Neural progenitor cell (in vitro differentiated cells): Measurements from ENCODE around the gene ANXA2R. TPM values are rescaled to one million over a fixed set of nuclear protein-coding genes. Genes with fewer than 3 reads are reported as not detected.
"Not testable (repeated sequence)": the region's sequence is repeated elsewhere in the genome, so short reads cannot be mapped to it uniquely, and the experiment has no call there.

Experiments used
- DNase-seq: peaks from one replicate; pipeline ENCODE4 v3.0.0-alpha.2; 2016; ENCODE audit warnings: low spot score
- H2AFZ ChIP-seq: fragments of 200-600 bp; sonication (generic); replicated peaks from 2 replicates; pipeline ENCODE4 v1.6.1; 2016; ENCODE audit warnings: antibody characterized with exemption
- H3F3A ChIP-seq: fragments of 200-600 bp; sonication (generic); 2 replicates; pipeline ENCODE4 v1.6.1; 2016; ENCODE audit warnings: antibody characterized with exemption, low read depth
- H3K27ac ChIP-seq: fragments of 200-600 bp; sonication (generic); 2 replicates; pipeline ENCODE4 v1.5.1; 2016; ENCODE audit warnings: mild to moderate bottlenecking
- H3K27me3 ChIP-seq: fragments of 200-600 bp; sonication (generic); 2 replicates; pipeline ENCODE4 v1.6.1; 2016; ENCODE audit warnings: mild to moderate bottlenecking, moderate library complexity
- H3K36me3 ChIP-seq: fragments of 200-600 bp; sonication (generic); 2 replicates; pipeline ENCODE4 v1.5.1; 2016
- H3K4me1 ChIP-seq: fragments of 200-600 bp; sonication (generic); 2 replicates; pipeline ENCODE4 v1.6.1; 2016; ENCODE audit warnings: mixed run types
- H3K4me2 ChIP-seq: fragments of 200-600 bp; sonication (generic); 2 replicates; pipeline ENCODE4 v1.6.1; 2016
- H3K4me3 ChIP-seq: fragments of 200-600 bp; sonication (generic); 2 replicates; pipeline ENCODE4 v1.5.1; 2016
- H3K79me2 ChIP-seq: fragments of 200-600 bp; sonication (generic); 2 replicates; pipeline ENCODE4 v1.6.1; 2016; ENCODE audit warnings: low read depth
- H3K9ac ChIP-seq: fragments of 200-600 bp; sonication (generic); 2 replicates; pipeline ENCODE4 v1.6.1; 2016
- H3K9me3 ChIP-seq: fragments of 200-600 bp; sonication (generic); 2 replicates; pipeline ENCODE4 v1.5.1; 2016; ENCODE audit warnings: low read depth
- H4K20me1 ChIP-seq: fragments of 200-600 bp; sonication (generic); 2 replicates; pipeline ENCODE4 v1.6.1; 2016; ENCODE audit warnings: low read depth
- H3K27ac Mint-ChIP-seq: 3 replicates; pipeline ENCODE4 v1.8.0; 2021; ENCODE audit warnings: mixed read lengths
- H3K27me3 Mint-ChIP-seq: 2 replicates; pipeline ENCODE4 v1.8.0; 2022; ENCODE audit warnings: low read depth, mild to moderate bottlenecking, inconsistent platforms, moderate library complexity, mixed read lengths; ENCODE audit not compliant: insufficient read depth
- H3K36me3 Mint-ChIP-seq: 3 replicates; pipeline ENCODE4 v1.8.0; 2021; ENCODE audit warnings: mixed read lengths
- H3K4me1 Mint-ChIP-seq: 3 replicates; pipeline ENCODE4 v1.8.0; 2021; ENCODE audit warnings: mixed read lengths
- H3K4me3 Mint-ChIP-seq: 3 replicates; pipeline ENCODE4 v1.8.0; 2021; ENCODE audit warnings: mild to moderate bottlenecking, moderate library complexity, mixed read lengths
- H3K9me3 Mint-ChIP-seq: 3 replicates; pipeline ENCODE4 v1.8.0; 2020; ENCODE audit warnings: mixed read lengths
- EZH2 ChIP-seq: fragments of 200-600 bp; sonication (generic); IDR thresholded peaks from 2 replicates; pipeline ENCODE4 v1.6.1; 2017; ENCODE audit warnings: antibody characterized with exemption, mild to moderate bottlenecking, moderate library complexity
- EZH2phosphoT487 ChIP-seq: fragments of 200-600 bp; sonication (generic); IDR thresholded peaks from 2 replicates; pipeline ENCODE4 v1.6.1; 2017; ENCODE audit warnings: antibody characterized with exemption
- total RNA-seq: library from RNA; depleted of rRNA; stranded (reverse); fragments of >200 nt; gene quantifications from 2 replicates; pipeline ENCODE4 v1.2.3, GENCODE V29; 2015; ENCODE audit warnings: low replicate concordance
- TF ChIP-seq, protein P1 (sequence below): fragments of 200-600 bp; sonication (generic); IDR thresholded peaks from 2 replicates; pipeline ENCODE4 v1.5.1; 2017; ENCODE audit warnings: antibody characterized with exemption, mild to moderate bottlenecking

The ANXA2R gene
- total RNA-seq, 1 donor from 2014 or later = 0.17 TPM

DNA sequence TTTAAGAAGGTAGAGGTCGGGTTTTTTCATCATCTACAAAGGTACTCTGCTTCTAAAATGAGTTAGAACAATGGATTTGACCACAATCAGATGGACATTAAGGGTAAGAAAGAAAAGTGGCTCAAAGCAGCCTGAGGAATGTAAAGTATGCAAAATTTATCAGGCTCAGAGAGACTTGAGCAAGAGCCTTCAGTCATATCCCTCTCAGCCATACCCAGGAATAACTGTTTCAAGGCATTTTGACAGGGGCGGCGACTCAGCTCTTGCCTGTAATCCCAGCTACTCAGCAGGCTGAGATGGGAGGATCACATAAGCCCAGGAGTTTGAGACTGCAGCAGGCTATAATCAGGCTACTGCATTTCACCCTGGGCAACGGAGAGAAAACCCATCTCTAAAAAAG lies 38.8 kb upstream of the ANXA2R start:
- TF ChIP-seq EZH2phosphoT487 (no peak), EZH2 (no peak)
- TF ChIP-seq, protein P1, sequence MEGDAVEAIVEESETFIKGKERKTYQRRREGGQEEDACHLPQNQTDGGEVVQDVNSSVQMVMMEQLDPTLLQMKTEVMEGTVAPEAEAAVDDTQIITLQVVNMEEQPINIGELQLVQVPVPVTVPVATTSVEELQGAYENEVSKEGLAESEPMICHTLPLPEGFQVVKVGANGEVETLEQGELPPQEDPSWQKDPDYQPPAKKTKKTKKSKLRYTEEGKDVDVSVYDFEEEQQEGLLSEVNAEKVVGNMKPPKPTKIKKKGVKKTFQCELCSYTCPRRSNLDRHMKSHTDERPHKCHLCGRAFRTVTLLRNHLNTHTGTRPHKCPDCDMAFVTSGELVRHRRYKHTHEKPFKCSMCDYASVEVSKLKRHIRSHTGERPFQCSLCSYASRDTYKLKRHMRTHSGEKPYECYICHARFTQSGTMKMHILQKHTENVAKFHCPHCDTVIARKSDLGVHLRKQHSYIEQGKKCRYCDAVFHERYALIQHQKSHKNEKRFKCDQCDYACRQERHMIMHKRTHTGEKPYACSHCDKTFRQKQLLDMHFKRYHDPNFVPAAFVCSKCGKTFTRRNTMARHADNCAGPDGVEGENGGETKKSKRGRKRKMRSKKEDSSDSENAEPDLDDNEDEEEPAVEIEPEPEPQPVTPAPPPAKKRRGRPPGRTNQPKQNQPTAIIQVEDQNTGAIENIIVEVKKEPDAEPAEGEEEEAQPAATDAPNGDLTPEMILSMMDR = no peak
- H3K4me1 Mint-ChIP-seq = no peaks in the 10 kb centered on the region

DNA sequence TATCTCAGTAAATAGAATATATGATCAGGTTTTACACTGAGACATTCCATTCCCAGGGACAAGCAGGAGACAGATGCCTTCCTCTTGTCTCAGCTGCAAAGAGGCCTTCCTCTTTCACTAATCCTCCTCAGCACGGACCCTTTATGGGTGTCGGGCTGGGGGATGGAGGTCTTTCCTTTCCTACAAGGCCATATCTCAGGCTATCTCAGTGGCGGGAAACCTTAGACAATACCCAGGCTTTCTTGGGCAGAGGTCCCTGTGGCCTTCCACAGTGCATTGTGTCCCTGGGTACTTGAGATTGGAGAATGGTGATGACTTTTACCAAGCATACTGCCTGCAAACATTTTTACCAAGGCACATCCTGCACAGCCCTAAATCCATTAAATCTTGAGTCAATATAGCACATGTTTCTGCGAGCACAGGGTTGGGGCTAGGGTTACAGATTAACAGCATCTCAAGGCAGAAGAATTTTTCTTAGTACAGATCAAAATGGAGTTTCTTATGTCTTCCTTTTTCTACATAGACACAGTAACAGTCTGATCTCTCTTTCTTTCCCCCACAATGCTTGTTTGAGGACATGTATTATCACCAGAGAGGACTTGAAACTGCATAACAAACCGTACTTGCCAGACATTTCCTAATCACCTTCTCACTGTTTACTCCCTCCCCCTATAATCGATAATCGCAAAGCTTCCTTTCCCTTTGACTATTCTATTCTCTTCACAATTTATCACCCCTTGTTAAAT lies 37.5 kb upstream of the ANXA2R start:
- not testable (repeated sequence) for H2AFZ ChIP-seq, H3K4me3 Mint-ChIP-seq, H3K4me1 ChIP-seq, H4K20me1 ChIP-seq, H3K79me2 ChIP-seq, H3K27ac ChIP-seq, H3K36me3 ChIP-seq, H3K27me3 Mint-ChIP-seq, H3F3A ChIP-seq, H3K4me1 Mint-ChIP-seq, H3K27ac Mint-ChIP-seq, H3K9ac ChIP-seq, H3K9me3 ChIP-seq, H3K27me3 ChIP-seq, H3K4me3 ChIP-seq, H3K4me2 ChIP-seq, H3K9me3 Mint-ChIP-seq, DNase-seq
- peaks cover 44% of the 10 kb centered on the region for H3K36me3 Mint-ChIP-seq

More for the DNA sequence above, 38.8 kb upstream of the ANXA2R start:
- H3K9ac ChIP-seq = no peak overlapping the region
- H3K9me3 ChIP-seq = no peaks in the 10 kb centered on the region
- H3K4me1 ChIP-seq = no peaks in the 10 kb centered on the region
- Mint-ChIP-seq H3K27ac (no peak overlapping the region), H3K36me3 (peaks cover 39% of the 10 kb centered on the region), H3K27me3 (no peaks in the 10 kb centered on the region), H3K9me3 (peaks cover 3% of the 10 kb centered on the region), H3K4me3 (no peak overlapping the region)
- H3K27me3 ChIP-seq = no peaks in the 10 kb centered on the region
- no peaks in the 10 kb centered on the region for H3K36me3 ChIP-seq
- no peak for DNase-seq
- H2AFZ ChIP-seq = no peak overlapping the region
- H3K27ac ChIP-seq = no peak overlapping the region
- no peak overlapping the region for H3K4me3 ChIP-seq
- H3K4me2 ChIP-seq = no peak overlapping the region
- no peaks in the 10 kb centered on the region for H3K79me2 ChIP-seq
- H4K20me1 ChIP-seq = no peaks in the 10 kb centered on the region
- H3F3A ChIP-seq = no peaks in the 10 kb centered on the region

DNA sequence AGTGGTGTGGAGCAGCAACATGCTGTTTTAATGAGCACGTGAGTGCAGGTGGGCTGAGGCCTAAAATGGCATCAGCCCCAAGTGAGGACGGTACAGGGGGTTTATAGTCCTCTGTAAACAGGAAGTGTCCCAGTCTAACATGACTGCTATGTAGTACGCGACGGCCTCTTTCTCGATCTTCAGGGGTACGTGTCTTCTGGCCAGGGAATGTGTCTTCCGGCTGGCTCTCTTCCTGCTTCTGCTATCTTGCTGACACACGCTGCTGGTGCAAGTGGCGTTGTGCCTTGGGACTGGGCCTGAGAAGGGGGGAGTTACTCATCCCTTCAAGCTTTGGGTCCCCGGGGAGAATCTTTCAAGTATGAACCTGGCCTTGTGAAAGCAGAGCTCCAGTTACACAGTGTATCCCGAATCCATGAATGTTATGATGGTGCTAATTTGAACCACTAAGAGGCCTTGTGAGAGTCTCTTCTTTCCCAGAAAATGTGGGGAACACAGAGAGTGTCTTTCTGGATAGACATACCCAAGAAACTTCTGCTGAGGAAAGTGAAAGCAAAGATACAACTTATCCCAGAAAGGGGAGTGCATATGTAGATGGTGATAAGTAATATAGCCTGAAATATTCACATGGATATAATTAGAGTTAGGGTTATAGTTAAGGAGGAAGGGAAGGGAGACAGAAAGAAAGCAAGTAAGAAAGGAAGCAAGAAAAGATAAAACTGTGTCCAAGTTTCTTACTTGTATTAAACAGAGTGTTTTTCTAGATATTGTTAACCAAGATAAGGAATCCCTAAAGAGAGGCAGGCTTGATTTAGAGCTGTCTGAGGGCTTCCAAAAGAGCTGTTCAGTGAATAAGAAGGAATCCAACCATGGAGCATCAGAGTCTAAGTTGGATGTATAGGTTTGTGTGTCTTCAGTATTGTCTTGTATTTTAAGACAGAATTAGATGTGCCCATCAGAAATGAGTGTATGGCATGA lies 35.5 kb upstream of the ANXA2R start:
- H3K36me3 Mint-ChIP-seq = peaks cover 43% of the 10 kb centered on the region
- no peak for TF ChIP-seq EZH2
- no peak overlapping the region for H3K27ac Mint-ChIP-seq
- Histone ChIP-seq H3K27ac (no peak overlapping the region), H3K79me2 (no peaks in the 10 kb centered on the region), H3F3A (no peaks in the 10 kb centered on the region), H3K9me3 (no peaks in the 10 kb centered on the region), H3K27me3 (no peaks in the 10 kb centered on the region), H3K4me3 (no peak overlapping the region), H4K20me1 (no peaks in the 10 kb centered on the region), H2AFZ (no peak overlapping the region), H3K4me2 (no peak overlapping the region), H3K36me3 (no peaks in the 10 kb centered on the region), H3K9ac (no peak overlapping the region), H3K4me1 (no peaks in the 10 kb centered on the region)
- H3K4me3 Mint-ChIP-seq = no peak overlapping the region
- H3K9me3 Mint-ChIP-seq = peaks cover 4% of the 10 kb centered on the region
- H3K4me1 Mint-ChIP-seq = no peaks in the 10 kb centered on the region
- peaks cover 5% of the 10 kb centered on the region for H3K27me3 Mint-ChIP-seq
- no peak for DNase-seq

DNA sequence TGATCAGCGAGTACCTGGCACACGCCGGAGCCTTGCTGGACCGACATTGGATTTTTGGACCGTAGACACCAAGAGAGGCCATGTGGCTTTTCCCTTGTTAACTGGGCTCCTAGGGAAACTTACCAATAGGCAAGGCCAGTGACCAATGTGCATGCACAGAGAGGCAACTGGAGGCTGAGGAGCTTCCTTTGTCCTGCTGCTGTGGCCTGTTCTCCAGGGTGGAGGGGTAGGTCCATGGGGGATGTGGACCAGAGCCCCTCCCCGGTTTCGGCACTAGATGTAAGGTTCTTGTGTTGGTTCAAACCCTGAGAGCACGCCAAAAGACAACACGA lies 34.8 kb upstream of the ANXA2R start:
- H3K4me1 Mint-ChIP-seq = no peaks in the 10 kb centered on the region
- no peak for DNase-seq
- Histone ChIP-seq H3K9me3 (no peaks in the 10 kb centered on the region), H3K4me3 (no peak overlapping the region), H3K4me2 (no peak overlapping the region), H3K27ac (no peak overlapping the region), H4K20me1 (no peaks in the 10 kb centered on the region), H3K4me1 (no peaks in the 10 kb centered on the region), H3K36me3 (no peaks in the 10 kb centered on the region), H3F3A (no peaks in the 10 kb centered on the region), H2AFZ (no peak overlapping the region), H3K27me3 (no peaks in the 10 kb centered on the region), H3K79me2 (no peaks in the 10 kb centered on the region), H3K9ac (no peak overlapping the region)
- peaks cover 5% of the 10 kb centered on the region for H3K27me3 Mint-ChIP-seq
- H3K27ac Mint-ChIP-seq = no peak overlapping the region
- H3K4me3 Mint-ChIP-seq = no peak overlapping the region
- peaks cover 47% of the 10 kb centered on the region for H3K36me3 Mint-ChIP-seq
- peaks cover 4% of the 10 kb centered on the region for H3K9me3 Mint-ChIP-seq
- TF ChIP-seq, protein P1 = no peak
- no peak for TF ChIP-seq EZH2phosphoT487
- no peak for TF ChIP-seq EZH2
